GM13976 (cell line): Measurements from ENCODE around the gene GPC5.
A peak's percentile ranks its signal among the peaks of the same experiment; 100 is the strongest.

Source experiments
- DNase-seq: peaks from one replicate; pipeline ENCODE4 v3.0.0; 2012; ENCODE audit warnings: low spot score
- CTCF ChIP-seq: IDR thresholded peaks from 2 replicates; pipeline ENCODE4 v1.5.1; 2012; ENCODE audit warnings: borderline replicate concordance, mild to moderate bottlenecking; ENCODE audit not compliant: insufficient read depth; ENCODE audit errors: extremely low read depth, missing control alignments, control extremely low read depth
- in situ Hi-C: fragments of 300-500 bp; cut with MboI; formaldehyde crosslinking; loops from one replicate; pipeline ENCODE4 v1.12.0; 2022; ENCODE audit warnings: low sequenced_read_pairs, mixed read lengths, inconsistent platforms; ENCODE audit not compliant: unreplicated experiment

The GPC5 gene

GRCh38 chr13:91639330-91639729 is 240.9 kb downstream of the GPC5 start:
- no peak for DNase-seq
- in situ Hi-C loops, result no loop called here
- TF ChIP-seq CTCF, result no peak

- in situ Hi-C loops, result no loop called here
- no peak for TF ChIP-seq CTCF
- DNase-seq, result no peak
Measured at GRCh38 chr13:91643394-91643793, 245.0 kb downstream of the GPC5 start.

GRCh38 chr13:91644806-91645205 is 246.4 kb downstream of the GPC5 start:
- no peak for TF ChIP-seq CTCF
- DNase-seq, result no peak
- in situ Hi-C loops, result no loop called here

- TF ChIP-seq CTCF, result peak; percentile 62
- peak; percentile 6 for DNase-seq
- in situ Hi-C loops, result no loop called here
Measured at GRCh38 chr13:91647361-91647990, 249.1 kb downstream of the GPC5 start.

- DNase-seq, result no peak
- in situ Hi-C loops, result no loop called here
- no peak for TF ChIP-seq CTCF
Measured at GRCh38 chr13:91648012-91648411, 249.6 kb downstream of the GPC5 start.

GRCh38 chr13:91649456-91649855 is 251.0 kb downstream of the GPC5 start:
- in situ Hi-C loops, result no loop called here
- DNase-seq, result no peak
- TF ChIP-seq CTCF, result no peak
